Stimulated activated CD4-positive, alpha-beta T cell treated with anti-CD3 and anti-CD28 coated beads, Interleukin-2, amount 100 ng/mL, for 24 hours (primary cell): ENCODE measurements around the gene SPIRE1.
"Not testable (repeated sequence)": the region's sequence is repeated elsewhere in the genome, so short reads cannot be mapped to it uniquely, and the experiment has no call there.

ENCODE experiments used
- DNase-seq, 2 donors: peaks; one replicate each; pipeline ENCODE4 v3.0.0-alpha.2; 2020

Gene SPIRE1

GRCh38 chr18:12597760-12598159 lies 60.1 kb downstream of the SPIRE1 start:
- DNase-seq: no peak

DNA sequence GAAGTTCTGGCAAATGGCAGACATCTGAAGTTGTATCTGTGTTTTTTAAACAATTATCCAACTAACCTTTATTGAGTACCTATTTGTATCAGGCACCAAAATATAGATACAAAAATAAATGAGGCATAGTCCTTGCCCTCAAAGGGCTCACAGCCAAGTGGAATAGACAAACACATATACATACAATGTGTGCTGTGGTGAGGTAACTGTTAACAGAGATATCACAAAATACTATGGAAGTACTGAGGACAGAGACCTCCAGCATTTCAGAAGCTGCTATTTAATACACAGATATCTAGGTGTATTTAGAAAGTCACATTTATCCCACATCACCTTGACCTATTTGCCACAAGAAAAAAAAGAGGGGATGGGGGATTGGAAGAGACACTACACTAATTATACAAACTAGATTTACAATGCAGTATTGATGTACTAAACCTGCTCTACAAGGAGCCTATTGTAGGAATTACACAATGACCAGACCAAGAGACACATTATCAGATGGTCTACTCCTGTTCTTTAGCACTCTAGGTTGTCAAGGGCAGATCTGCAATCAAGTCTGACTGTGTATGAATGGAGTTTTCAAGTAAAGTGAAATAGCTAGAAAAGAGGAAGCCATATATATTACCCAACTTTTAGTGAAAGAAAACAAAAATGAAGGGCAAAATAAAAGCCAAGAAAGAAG lies 62.2 kb downstream of the SPIRE1 start:
- DNase-seq: no peak

GRCh38 chr18:12593866-12594265 lies 64.0 kb downstream of the SPIRE1 start:
- DNase-seq: no peak

DNA sequence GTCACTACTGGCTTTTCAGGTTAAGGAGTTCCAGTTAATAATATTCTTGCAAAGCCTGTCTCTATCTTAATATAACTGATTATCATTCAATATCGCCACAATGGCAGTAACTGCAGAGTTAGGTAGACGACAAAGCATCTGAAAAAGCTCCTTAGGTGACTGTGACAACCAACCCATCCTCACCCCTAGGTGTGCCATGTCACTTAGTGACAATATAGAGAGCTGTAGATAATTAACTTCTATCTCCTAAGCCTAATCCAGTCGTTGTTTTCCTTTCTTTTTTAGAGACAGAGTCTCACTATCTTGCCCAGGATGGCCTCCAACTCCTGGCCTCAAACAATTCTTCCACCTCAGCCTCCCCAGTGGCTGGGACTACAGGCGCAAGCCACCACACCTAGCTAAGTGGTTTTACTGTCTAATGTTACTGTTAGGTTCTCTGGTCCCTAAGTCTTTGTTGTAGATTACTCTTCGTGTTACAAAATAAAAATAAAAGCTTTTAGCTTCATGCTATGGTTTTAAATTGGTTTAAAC lies 65.2 kb downstream of the SPIRE1 start:
- no peak for DNase-seq

- DNase-seq: no peak
These were observed 68.5 kb downstream of the SPIRE1 start for GRCh38 chr18:12589448-12589847.

DNA sequence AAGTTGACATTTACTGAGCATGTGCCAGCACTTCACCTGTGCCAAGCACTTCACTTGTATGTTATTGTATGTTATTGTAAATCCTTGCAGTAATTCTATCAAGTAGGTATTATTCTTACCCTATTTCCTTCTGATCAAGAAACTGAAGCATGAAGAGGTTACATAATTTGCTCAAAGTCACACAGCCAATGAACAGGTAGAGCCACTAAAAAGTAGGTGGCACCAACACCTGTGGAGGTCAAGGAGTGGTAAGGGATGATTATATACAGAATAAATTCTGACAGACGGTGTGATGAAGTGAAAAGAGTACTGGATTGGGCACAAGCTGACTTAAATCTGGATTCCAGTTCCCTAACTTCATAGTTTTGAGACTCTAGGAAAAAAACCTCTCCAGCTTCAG lies 71.0 kb downstream of the SPIRE1 start:
- no peak for DNase-seq

- no peak for DNase-seq
These were observed 72.7 kb downstream of the SPIRE1 start for GRCh38 chr18:12585218-12585617.

DNA sequence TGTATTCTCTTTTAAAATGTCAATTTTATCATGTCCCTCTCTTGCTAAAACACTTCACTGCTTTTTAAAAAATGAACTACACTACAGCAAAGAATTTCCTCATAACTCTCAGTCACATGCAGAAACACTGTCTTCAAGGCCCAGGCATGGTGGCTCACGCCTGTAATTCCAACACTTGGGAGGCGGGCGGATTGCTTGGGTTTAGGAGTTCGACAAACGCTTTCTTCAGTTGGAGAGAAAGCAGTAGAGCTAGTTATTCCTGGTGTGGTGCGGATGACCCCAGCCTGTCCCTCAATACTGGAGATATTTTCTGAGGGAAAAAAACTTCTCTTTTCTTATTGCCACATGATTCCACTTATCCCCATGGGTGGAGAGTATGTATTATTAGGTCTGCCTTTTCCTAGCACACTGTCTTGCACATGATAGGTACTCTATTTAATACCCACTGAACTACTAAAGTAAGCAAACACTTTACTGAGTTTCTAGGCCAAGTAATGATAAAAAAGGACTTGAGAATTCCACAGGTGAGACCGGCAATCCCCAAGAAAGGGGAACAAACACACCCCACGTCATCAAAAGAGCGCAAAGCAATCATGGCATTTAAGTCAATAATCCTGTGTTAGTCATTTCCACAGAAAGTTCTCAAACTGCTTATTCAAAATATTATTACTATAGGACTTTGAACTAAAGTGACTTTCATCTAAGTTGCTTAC lies 77.1 kb downstream of the SPIRE1 start:
- DNase-seq: no peak

GRCh38 chr18:12579775-12580174 lies 78.1 kb downstream of the SPIRE1 start:
- DNase-seq: no peak

GRCh38 chr18:12577848-12578247 lies 80.1 kb downstream of the SPIRE1 start:
- DNase-seq: no peak

GRCh38 chr18:12574494-12575185 lies 83.3 kb downstream of the SPIRE1 start:
- no peak for DNase-seq

GRCh38 chr18:12571630-12572029 lies 86.3 kb downstream of the SPIRE1 start:
- no peak for DNase-seq

- DNase-seq: no peak
These were observed 88.1 kb downstream of the SPIRE1 start for GRCh38 chr18:12569791-12570190.

DNA sequence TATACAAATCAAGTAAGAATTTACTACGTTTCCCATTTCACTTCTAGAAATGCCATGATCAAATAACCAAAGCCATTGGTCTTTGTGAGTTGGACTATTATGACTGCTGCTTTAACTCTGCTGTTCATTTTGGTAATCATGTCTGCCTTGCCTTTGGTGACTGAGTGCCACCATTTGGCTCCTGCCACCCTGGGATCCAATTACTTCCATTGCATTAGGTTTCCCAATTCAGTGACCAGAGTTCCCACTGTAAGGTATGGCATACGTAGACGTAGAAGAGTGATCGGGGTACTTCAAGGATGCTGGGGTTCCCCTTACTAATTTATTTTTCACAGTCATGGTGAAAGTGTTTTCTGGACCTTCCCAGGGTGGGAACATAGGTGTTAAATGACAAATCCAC lies 90.1 kb downstream of the SPIRE1 start:
- DNase-seq: no peak

GRCh38 chr18:12564861-12565260 lies 93.0 kb downstream of the SPIRE1 start:
- DNase-seq: no peak

DNA sequence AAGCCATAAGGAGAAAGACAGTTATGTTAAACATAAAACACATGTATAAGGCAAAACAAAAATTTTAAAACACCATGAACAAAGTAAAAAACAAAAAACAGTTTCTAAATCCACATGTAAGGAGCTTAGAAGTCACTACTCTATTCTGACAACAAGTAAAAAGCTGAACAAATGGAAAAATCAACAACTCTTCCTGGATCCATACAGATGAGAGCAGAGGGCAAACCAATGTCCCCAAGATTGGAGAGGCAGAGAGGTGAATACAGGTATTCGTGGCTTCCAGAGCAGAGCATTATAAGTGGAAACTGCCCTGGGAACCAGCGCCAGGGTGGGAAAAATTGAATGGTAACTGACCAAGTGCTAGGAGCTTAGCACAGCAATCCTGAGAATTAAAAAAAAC lies 93.5 kb downstream of the SPIRE1 start:
- DNase-seq: no peak

DNA sequence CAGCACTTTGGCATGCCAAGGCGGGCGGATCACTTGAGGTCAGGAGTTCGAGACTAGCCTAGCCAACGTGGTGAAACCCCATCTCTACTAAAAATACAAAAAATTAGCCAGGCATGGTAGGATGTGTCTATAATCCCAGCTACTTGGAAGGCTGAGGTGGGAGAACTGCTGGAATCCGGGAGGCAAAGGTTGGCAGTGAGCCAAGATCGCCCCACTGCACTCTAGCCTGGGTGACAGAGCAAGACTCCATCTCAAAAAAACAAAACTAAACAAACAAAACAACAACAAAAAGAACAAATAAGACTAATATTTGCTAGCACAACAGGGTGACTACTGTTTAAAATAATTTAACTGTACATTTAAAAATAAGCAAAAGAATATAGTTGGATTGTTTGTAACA lies 97.3 kb downstream of the SPIRE1 start:
- DNase-seq: not testable (repeated sequence)

GRCh38 chr18:12559319-12559718 lies 98.6 kb downstream of the SPIRE1 start:
- no peak for DNase-seq

DNA sequence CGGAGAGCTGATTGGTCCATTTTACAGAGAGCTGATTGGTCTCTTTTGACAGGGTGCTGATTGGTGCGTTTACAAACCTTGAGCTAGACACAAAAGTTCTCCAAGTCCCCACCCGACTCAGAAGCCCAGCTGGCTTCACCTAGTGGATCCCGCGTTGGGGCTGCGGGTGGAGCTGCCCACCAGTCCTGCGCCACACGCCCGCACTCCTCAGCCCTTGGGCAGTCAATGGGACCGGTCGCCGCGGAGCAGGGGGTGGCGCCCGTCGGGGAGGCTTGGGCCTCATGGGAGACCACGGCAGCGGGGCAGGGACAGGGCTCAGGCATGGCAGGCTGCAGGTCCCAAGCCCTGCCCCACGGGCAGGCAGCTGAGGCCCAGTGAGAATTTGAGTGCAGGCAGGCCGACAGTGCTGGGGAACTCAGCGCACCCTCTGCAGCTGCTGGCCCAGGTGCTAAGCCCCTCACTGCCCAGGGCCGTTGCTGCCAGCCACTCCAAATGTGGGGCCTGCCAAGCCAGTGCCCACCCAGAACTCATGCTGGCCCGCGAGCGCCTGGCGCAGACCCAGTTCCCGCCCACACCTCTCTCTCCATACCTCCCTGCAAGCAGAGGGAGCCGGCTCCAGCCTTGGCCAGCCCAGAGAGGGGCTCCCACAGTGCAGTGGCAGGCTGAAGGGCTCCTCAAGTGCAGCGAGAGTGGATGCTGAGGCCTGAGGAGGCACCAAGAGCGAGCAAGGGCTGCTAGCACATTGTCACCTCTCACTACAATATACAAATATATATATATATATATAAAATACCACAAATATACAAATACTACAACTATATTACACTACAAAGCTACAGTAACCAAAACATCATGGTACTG lies 100.7 kb downstream of the SPIRE1 start:
- DNase-seq: no peak

DNA sequence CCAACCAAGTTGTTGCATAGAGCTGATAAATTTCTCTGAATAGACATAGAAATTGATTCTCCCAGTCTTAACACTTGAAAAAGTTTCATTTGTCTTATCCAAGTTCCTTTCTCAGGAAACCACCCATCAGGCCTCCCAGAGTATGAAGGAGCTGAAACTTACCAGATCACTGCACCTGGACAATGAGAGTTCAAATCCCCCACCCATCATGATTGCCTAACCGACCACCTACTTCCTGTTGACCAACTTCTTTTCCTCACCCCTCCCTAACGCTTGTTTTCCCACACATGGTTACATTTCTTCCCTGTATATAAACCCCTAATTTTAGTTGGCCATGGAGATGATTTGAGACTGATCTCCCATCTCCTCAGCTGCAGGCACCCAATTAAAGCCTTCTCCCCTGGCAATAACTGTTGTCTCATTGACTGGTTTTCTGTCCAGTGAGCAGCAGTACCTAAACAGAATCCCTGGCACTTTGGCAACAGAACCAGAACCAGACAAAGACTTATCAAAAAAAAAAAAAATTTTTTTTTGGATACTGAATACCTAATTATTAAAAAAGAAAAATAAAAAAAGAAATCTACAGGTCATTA lies 103.0 kb downstream of the SPIRE1 start:
- no peak for DNase-seq

DNA sequence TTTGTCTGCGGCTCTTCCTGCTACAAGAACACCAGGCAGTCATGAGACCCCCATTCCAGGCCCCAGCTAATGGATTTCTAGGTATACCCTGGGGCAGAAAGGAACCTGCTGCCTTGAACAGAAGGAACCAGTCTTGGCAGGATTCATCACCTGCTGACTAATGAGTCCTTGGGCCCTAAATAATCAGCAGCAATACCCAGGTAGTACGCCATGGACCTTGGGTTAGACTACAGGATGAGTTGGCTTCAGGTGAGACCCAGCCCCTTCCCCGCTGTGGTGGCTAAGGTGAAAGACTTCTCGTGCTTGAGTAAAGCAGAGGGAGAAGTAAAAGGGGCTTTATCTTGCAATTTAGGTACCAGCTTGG lies 105.0 kb downstream of the SPIRE1 start:
- no peak for DNase-seq
